ENCODE results near the gene CXXC1.

DNA sequence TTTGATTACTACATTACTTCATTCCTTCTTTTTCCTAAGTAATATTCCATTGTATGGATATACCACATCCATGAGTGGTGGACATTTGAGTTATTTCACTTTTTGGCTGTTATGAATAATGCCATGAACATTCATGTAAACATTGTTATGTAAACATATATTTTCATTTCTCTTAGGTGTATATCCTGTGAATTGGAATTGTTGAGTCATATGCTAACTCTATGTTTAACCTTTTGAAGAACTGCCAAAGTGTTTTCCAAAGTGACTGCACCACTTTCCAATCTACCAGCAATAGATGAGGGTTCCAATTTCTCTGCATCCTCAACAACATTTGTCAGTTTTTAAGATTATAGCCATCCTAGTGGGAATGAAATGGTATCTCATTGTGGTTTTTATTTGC is 42.7 kb upstream of the CXXC1 start:
- TF ChIP-seq, protein P1, sequence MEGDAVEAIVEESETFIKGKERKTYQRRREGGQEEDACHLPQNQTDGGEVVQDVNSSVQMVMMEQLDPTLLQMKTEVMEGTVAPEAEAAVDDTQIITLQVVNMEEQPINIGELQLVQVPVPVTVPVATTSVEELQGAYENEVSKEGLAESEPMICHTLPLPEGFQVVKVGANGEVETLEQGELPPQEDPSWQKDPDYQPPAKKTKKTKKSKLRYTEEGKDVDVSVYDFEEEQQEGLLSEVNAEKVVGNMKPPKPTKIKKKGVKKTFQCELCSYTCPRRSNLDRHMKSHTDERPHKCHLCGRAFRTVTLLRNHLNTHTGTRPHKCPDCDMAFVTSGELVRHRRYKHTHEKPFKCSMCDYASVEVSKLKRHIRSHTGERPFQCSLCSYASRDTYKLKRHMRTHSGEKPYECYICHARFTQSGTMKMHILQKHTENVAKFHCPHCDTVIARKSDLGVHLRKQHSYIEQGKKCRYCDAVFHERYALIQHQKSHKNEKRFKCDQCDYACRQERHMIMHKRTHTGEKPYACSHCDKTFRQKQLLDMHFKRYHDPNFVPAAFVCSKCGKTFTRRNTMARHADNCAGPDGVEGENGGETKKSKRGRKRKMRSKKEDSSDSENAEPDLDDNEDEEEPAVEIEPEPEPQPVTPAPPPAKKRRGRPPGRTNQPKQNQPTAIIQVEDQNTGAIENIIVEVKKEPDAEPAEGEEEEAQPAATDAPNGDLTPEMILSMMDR (conservative IDR thresholded peaks at IDR 0.05): no peak
- no peak for TF ChIP-seq ZFX (IDR thresholded peaks at IDR 0.05)

All from C4-2B (cell line).